ENCODE data around the gene SSB.
"Not testable (repeated sequence)": the region's sequence is repeated elsewhere in the genome, so short reads cannot be mapped to it uniquely, and the experiment has no call there.

- not testable (repeated sequence) for TF ChIP-seq CTCF (conservative IDR thresholded peaks at IDR 0.05); ZFX (IDR thresholded peaks at IDR 0.05)
Observed at GRCh38 chr2:169848959-169849693, 50.5 kb downstream of the SSB start.
